ENCODE data around the gene TRIM51.
"Not testable (repeated sequence)": the region's sequence is repeated elsewhere in the genome, so short reads cannot be mapped to it uniquely, and the experiment has no call there.

The TRIM51 gene, protein sequence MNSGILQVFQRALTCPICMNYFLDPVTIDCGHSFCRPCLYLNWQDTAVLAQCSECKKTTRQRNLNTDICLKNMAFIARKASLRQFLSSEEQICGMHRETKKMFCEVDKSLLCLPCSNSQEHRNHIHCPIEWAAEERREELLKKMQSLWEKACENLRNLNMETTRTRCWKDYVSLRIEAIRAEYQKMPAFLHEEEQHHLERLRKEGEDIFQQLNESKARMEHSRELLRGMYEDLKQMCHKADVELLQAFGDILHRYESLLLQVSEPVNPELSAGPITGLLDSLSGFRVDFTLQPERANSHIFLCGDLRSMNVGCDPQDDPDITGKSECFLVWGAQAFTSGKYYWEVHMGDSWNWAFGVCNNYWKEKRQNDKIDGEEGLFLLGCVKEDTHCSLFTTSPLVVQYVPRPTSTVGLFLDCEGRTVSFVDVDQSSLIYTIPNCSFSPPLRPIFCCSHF

DNA sequence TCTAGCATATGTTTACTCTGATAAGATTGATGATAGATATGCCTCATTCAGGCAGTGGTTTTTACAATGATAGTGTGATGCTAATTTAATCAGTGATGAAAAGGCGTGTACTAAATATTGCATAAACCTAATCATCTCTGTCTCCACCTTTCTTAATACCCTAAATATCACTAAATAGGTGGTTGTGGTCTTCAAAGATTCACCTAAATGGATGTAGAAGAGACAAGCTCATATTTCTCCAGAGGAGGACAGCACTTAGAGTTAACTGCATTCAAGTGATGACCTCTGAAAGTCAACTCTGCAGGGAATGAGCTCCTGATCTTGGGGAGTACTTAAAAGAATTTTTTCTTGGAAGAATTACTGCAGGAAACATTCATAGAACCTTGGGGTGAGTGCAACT, at the start of gene TRIM51:
TSS of gene TRIM51 (plus strand) at position 301 of the 400 bp plus-strand sequence. CDS start 2,132 bp downstream, outside the sequence.
- DNase-seq = not testable (repeated sequence)

DNA sequence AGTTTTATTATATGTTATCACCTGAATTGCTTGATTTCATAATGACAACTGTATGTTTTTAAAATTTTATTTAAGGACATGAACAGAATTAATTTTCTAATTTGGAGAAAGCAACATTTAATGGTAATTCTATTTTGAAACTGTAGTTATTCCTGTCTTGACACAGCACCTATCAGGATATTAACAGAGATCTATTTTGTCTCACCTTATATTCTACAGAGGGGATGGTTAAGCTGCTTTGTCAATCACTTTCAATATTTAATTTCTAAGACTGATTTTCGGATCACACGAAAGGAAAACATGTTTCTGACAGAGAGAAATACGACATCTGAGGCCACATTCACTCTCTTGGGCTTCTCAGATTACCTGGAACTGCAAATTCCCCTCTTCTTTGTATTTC, 44.6 kb upstream of the TRIM51 start, which contains the start of gene OR5D16:
TSS of gene OR5D16 (plus strand) at position 301 of the 400 bp plus-strand sequence. CDS start at position 301, 0 bp downstream.
- DNase-seq = no peak

DNA sequence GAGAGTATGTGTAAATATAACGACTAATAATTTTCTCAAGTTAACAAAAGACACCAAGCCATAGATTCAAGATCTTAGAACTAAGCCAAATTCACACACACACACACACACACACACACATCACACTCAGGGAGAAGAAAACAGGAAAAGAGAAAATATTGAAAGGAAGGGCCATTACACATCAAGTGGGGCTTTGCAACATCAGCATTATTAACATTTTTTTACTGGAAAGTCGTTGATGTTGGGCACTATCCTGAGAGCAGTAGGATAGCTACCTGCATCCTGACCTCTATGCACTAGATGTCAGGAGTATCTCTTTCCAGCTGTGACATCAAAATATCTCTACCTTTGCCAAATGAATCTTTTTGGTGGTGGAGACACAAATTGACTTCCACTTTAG, 35.6 kb upstream of the TRIM51 start:
- DNase-seq = no peak

DNA sequence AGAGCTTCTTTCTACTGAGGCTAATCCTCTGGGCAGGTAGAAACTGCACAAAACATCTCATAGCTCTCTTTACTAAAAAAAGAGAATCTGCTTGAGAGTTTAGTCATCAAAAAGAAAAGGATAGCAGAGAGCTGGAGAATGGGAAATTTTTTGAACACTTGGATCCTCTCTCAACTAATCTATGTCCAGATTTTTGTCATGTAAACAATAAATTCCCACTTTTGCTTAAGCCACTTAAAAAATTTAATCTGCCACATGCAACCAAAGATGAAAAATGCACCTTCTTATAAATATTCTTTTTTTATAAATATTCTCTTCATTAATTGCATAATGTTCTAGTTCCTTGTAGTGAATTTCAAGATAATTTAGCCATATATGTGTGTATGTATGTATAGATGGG, 34.1 kb upstream of the TRIM51 start:
- no peak for DNase-seq

DNA sequence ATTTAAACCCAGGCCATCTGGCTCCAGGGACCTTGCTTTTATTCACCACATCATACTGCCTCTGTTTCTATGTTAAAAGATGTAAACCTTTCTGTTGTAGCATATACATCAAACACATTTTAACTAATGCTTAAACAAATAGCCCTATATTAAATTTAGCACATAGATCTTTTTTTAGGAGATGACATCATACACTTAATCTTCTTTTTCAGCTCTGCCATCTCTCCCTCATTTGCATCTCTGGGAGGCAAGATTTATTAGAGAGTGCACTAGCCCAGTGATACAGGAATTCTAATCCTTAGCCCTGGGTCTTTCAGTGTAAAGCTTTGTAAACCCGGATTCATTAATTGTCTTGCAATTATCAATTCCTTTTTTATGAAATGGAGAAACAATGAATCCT, 31.0 kb upstream of the TRIM51 start:
- no peak for DNase-seq

DNA sequence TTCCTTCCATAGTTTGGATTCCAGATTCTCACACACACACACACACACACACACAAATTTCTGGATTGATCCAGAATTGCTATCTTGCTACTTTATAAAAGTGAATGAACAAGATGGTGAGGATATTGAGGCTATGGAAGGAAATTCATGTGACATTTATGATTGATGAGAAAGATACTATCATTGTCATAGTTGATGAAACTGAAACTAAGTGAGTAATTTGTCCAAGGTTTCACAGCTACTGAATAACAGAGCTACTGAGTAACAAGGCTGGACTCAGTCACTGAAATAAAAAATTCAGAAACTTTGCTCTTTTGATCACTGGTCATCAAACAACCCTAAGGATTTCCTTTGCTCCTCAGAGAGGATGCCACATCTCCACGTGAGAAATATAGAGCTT, 28.4 kb upstream of the TRIM51 start:
- DNase-seq = no peak

DNA sequence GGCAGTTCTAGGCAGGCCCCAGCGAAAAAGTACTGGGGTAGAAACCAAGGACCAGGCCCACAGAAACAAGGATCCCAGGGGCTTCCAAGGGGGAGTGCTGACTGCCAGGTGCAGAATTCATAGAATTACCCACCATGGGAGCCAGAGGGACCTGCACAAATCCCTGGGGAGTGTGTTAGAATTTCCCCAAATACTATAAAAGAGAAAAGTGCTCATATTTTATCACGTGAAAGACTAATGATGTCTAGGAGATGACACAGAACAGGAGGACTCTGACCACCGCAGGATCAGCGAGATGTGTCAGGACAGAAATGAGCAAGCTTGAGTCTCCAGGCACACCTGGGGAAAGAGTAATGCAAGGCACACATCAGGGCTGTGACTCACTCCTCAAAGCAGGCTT, 15.7 kb upstream of the TRIM51 start:
- DNase-seq = not testable (repeated sequence)

DNA sequence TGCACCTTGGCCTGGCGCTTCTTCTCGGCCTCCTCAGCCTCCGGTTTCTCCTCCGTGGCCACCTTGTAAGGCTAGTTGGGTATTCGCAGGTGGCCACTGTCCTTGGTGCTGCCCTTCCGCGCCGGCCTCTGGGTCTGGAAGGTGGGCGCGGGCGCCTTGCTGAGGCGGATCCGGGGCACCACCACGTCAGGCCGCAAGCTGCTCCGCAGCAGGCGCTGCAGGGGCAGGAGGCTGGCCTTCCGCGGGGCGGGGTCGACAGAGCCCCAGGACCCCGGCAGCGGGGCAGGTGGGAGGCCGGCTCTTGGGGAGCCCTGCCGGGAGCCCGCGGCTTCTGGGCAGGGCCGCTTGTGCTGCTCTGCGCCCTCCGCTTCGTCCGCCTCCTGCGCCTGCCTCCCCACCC, 10.4 kb upstream of the TRIM51 start:
- not testable (repeated sequence) for DNase-seq

DNA sequence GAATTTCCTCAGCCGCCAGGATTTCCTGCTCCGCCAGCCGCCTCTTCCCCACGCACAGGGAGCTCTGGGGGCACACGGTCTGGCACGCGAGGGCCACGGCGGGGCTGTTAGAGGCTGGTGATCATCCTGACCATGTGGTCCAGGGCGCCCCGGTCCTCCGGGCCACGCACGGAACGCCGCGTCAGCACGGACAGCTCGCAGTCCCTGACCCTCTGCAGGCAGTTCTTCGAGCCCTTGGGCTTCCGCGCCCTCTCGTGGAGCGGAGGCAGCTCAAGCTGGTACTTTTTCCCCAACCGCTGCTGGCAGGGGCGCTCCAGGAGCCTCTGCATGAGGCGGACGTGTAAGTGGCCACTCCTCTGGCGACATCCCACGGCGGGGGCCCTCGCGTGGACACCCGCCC, 10.0 kb upstream of the TRIM51 start:
- not testable (repeated sequence) for DNase-seq

DNA sequence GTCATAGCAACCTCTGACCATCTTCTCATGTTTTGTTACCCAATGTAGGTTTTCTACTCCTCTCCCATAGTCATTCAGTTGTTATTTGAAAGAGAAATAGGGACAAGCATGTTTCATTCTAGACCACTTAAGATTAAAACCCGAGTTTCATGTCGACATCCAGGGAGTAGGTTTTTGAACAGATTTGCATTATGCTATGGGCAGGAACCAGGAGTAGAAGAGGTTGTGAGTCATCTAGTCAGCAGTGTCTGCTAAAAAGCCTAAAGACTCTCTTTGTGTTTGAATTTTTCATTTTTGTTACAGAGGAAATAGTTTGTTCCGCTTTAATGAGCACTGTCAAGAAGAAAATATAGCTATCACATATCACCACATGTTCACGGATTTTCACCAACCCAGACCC, 1.9 kb downstream of the TRIM51 start:
- not testable (repeated sequence) for DNase-seq

DNA sequence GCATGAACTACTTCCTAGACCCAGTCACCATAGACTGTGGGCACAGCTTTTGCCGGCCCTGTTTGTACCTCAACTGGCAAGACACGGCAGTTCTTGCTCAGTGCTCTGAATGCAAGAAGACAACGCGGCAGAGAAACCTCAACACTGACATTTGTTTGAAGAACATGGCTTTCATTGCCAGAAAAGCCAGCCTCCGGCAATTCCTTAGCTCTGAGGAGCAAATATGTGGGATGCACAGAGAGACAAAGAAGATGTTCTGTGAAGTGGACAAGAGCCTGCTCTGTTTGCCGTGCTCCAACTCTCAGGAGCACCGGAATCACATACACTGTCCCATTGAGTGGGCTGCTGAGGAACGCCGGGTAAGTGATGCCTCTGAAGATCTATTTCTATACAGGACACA, 2.4 kb downstream of the TRIM51 start:
- not testable (repeated sequence) for DNase-seq

DNA sequence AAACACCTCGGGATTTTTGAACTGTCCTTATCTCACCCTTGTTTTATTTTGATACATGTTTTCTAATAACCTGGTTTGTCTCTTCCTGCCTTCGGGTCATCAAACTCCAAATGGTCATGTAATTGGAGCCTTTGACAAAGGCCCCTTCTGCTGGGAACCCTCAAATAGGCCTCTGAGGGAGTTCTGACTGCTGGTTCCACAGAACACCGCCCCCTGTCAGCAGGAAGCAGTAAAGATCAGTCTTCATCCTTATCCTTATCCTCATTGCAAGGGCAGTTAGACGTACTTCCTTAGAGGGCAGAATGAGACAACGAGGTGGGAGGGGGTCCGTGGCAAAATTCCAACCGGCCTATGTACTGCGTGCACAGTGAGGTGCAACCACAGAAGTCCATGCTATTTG, 12.1 kb downstream of the TRIM51 start:
- no peak for DNase-seq

DNA sequence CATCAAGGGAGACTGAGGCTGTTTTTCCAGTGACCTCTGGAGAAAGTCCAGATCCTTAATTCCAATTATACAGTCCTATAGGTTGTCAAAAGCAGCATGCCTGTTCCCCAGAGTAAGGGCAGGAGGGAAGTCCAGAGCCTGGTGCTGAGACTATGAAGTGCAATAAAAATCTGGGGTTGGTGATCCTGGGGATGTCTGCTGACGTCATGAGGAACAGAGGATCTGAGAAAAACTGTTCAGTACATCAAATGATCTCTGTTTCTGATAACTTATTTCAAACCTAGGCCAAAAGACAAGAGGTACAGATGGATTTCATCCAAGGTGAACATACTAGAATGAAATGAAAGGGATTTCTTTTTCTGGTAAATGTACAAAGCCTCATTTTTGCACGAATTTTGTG, 19.2 kb downstream of the TRIM51 start:
- DNase-seq = no peak

DNA sequence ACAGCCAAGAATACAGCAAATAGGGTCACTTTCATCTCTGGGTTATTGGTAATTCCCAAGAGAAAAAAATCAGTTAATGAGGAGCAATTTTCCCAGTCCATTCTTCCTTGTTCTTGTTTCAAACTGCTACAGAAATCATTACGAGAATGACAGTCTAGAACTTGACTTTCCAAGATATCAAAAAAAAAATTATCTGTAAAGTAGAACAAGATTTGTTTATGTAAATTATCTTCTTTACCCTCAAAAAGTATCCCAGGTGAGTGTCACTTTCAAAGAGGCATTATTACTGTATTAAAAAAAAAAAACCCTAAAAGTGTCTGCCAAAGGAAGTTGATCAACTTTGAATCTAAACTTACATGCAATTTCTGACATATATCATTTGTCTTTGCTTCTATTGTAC, 31.4 kb downstream of the TRIM51 start, which contains the start of gene OR5W2:
TSS of gene OR5W2 (minus strand) at position 101 of the 400 bp plus-strand sequence. CDS start at position 101, 0 bp downstream.
- DNase-seq = no peak

DNA sequence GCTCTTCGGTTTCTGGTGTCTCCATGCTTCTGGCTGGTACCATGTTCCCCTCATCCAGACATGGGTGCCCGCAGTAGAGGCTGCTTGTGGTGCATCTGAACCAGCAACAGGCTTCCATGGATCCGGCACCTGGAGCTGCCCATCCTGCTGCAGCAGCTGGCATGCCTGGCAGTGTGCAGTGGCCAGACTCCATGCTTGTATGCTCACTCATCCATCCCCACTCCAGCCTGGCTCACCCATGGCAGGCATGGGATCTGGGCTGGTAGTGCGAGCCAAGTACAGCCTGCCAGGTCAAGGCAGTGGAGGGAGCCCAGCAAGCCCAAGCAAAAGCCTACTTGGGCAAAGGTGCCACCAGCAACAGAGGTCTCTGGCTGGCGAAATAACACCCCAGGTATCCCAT, 37.4 kb downstream of the TRIM51 start:
- DNase-seq = no peak

DNA sequence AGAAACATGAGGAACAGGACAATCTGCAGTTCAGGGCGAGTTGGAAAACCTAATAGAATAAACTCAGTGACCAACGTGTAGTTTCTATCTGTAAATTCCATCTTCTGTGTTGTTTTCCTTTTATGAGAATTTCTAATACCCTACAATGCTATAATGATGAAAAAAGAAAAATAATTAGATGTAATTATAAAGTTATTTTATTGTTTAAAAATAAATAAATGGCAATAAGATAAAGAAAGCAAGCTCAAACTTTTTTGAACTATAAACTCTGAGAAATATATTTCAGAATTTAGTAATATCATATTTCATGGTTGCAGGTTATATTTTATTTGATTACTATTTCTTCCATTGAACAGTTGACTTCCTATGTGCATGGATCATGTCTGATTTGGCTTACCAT, 53.2 kb downstream of the TRIM51 start, which contains the start of gene OR5I1:
TSS of gene OR5I1 (minus strand) at position 101 of the 400 bp plus-strand sequence. CDS start at position 101, 0 bp downstream.
- DNase-seq = no peak
